ENCODE measurements around the gene CD55.

DNA sequence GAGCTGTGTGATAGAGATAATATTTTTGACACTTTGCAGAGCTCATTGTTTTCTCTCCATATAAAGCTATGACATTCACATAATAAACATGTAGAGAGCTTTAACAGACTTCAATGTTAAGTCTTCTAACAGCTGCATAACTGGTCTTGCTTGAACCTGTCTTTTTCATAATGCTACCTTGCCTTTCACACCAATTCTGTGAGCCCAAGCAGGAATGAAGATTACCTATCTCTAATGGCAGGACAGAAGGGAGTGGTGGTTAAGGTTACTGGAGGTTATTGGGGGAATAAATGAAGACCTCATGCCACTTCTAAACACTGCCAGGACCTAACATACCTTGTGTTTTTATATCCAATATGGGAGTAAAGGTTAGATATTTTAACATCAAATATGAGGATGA, 2.3 kb upstream of the CD55 start:
- TF ChIP-seq, protein P1, sequence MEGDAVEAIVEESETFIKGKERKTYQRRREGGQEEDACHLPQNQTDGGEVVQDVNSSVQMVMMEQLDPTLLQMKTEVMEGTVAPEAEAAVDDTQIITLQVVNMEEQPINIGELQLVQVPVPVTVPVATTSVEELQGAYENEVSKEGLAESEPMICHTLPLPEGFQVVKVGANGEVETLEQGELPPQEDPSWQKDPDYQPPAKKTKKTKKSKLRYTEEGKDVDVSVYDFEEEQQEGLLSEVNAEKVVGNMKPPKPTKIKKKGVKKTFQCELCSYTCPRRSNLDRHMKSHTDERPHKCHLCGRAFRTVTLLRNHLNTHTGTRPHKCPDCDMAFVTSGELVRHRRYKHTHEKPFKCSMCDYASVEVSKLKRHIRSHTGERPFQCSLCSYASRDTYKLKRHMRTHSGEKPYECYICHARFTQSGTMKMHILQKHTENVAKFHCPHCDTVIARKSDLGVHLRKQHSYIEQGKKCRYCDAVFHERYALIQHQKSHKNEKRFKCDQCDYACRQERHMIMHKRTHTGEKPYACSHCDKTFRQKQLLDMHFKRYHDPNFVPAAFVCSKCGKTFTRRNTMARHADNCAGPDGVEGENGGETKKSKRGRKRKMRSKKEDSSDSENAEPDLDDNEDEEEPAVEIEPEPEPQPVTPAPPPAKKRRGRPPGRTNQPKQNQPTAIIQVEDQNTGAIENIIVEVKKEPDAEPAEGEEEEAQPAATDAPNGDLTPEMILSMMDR (IDR thresholded peaks at IDR 0.05) = no peak
- no peak for TF ChIP-seq YY1 (IDR thresholded peaks at IDR 0.05; ENCODE audit: low read depth)
- TF ChIP-seq POLR2AphosphoS5 (IDR thresholded peaks at IDR 0.05; ENCODE audit: low read depth, low read length) = no peak
- no peak for TF ChIP-seq FOSL2 (IDR thresholded peaks at IDR 0.05; ENCODE audit: borderline replicate concordance, low read depth)
- TF ChIP-seq, protein P2, sequence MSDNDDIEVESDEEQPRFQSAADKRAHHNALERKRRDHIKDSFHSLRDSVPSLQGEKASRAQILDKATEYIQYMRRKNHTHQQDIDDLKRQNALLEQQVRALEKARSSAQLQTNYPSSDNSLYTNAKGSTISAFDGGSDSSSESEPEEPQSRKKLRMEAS (IDR thresholded peaks at IDR 0.05; ENCODE audit: low read depth) = no peak
- TF ChIP-seq CHD2 (IDR thresholded peaks at IDR 0.05; ENCODE audit: low read length, partially characterized antibody) = no peak
